IMR-90 (cell line): ENCODE data around the gene SV2C. TPM values are rescaled to one million over a fixed set of nuclear protein-coding genes. Genes with fewer than 3 reads are reported as not detected.

ENCODE experiments used
- ATAC-seq: fragments of 200-7000 bp; cut with Tn5 transposase; 2 replicates; pipeline ENCODE4 v1.9.1; 2020; ENCODE audit warnings: low read depth, mild to moderate bottlenecking, moderate library complexity
- BruUV-seq: library from RNA; stranded (reverse); fragments of 400-500 nt; replicated peaks from 2 replicates; lab custom pipeline; 2021; lab: Mats Ljungman, UMichigan
- CTCF ChIA-PET: fragments of 300-600 bp; formaldehyde crosslinking; extraction: SDS; loops from one replicate; lab custom pipeline; 2021; ENCODE audit warnings: antibody characterized with exemption; lab: Yijun Ruan, JAX
- POLR2A ChIA-PET: fragments of 300-600 bp; sonication (Branson Sonifier 250); formaldehyde crosslinking; loops from one replicate; lab custom pipeline; 2022; ENCODE audit warnings: antibody characterized with exemption; ENCODE audit not compliant: unreplicated experiment; lab: Charles Lee
- DNase-seq: peaks from one replicate; pipeline ENCODE4 v3.0.0; 2013
- H2AFZ ChIP-seq: replicated peaks from 2 replicates; pipeline ENCODE3; 2013; ENCODE audit warnings: low read length, mild to moderate bottlenecking; ENCODE audit not compliant: poor library complexity
- H2AK5ac ChIP-seq: 2 replicates; pipeline ENCODE4 v1.6.1; 2013; ENCODE audit warnings: low read depth, low read length, inconsistent platforms
- H2AK9ac ChIP-seq: replicated peaks from 2 replicates; pipeline ENCODE3; 2013; ENCODE audit warnings: mild to moderate bottlenecking, low read depth, low read length, moderate library complexity; ENCODE audit not compliant: poor library complexity
- H2BK120ac ChIP-seq: 2 replicates; pipeline ENCODE4 v1.6.1; 2013; ENCODE audit warnings: low read depth, low read length, inconsistent platforms
- H2BK15ac ChIP-seq: 3 replicates; pipeline ENCODE4 v1.6.1; 2013; ENCODE audit warnings: low read depth, low read length, inconsistent platforms
- H2BK20ac ChIP-seq: 2 replicates; pipeline ENCODE4 v1.6.1; 2013; ENCODE audit warnings: low read depth, mild to moderate bottlenecking, inconsistent platforms, low read length, moderate library complexity
- H2BK5ac ChIP-seq: 2 replicates; pipeline ENCODE4 v1.6.1; 2013; ENCODE audit warnings: mild to moderate bottlenecking, low read depth, low read length, inconsistent platforms; ENCODE audit not compliant: poor library complexity, severe bottlenecking
- H3K14ac ChIP-seq: replicated peaks from 2 replicates; pipeline ENCODE4 v1.6.1; 2013; ENCODE audit warnings: low read depth, low read length, inconsistent platforms
- H3K18ac ChIP-seq: 2 replicates; pipeline ENCODE4 v1.6.1; 2013; ENCODE audit warnings: low read depth, low read length, control low read depth
- H3K23ac ChIP-seq: 2 replicates; pipeline ENCODE4 v1.6.1; 2013; ENCODE audit warnings: low read depth, low read length, inconsistent platforms
- H3K27ac ChIP-seq: 2 replicates; pipeline ENCODE4 v1.5.1; 2013; ENCODE audit warnings: mild to moderate bottlenecking, control low read depth, low read length; ENCODE audit not compliant: insufficient read depth
- H3K27me3 ChIP-seq: 2 replicates; pipeline ENCODE4 v1.6.1; 2013; ENCODE audit warnings: low read length; ENCODE audit not compliant: control insufficient read depth, insufficient read depth
- H3K36me3 ChIP-seq: 2 replicates; pipeline ENCODE4 v1.6.1; 2013; ENCODE audit warnings: low read length, mixed read lengths; ENCODE audit not compliant: control insufficient read depth, insufficient read depth
- H3K4ac ChIP-seq: 2 replicates; pipeline ENCODE4 v1.6.1; 2013; ENCODE audit warnings: low read depth, low read length, inconsistent platforms
- H3K4me1 ChIP-seq: 2 replicates; pipeline ENCODE4 v1.6.1; 2013; ENCODE audit warnings: low read length, mixed read lengths; ENCODE audit not compliant: control insufficient read depth, insufficient read depth
- H3K4me2 ChIP-seq: 2 replicates; pipeline ENCODE4 v1.6.1; 2013; ENCODE audit warnings: low read depth, mild to moderate bottlenecking, control low read depth, low read length, moderate library complexity
- H3K4me3 ChIP-seq: 2 replicates; pipeline ENCODE4 v1.5.1; 2013; ENCODE audit warnings: low read depth, mild to moderate bottlenecking, control low read depth, low read length, moderate library complexity; ENCODE audit not compliant: insufficient read depth
- H3K56ac ChIP-seq: 2 replicates; pipeline ENCODE4 v1.6.1; 2013; ENCODE audit warnings: low read length, inconsistent platforms; ENCODE audit not compliant: insufficient read depth; ENCODE audit errors: extremely low read depth
- H3K79me1 ChIP-seq, 2 experiments: 2 replicates each; pipeline ENCODE4 v1.6.1; 2013; ENCODE audit warnings: low read length in 2 of 2, inconsistent platforms in 1 of 2, low read depth in 1 of 2
- H3K9ac ChIP-seq: 2 replicates; pipeline ENCODE4 v1.6.1; 2013; ENCODE audit warnings: low read depth, low read length, control low read depth
- H3K9me1 ChIP-seq: 2 replicates; pipeline ENCODE4 v1.6.1; 2013; ENCODE audit warnings: low read length, inconsistent platforms; ENCODE audit not compliant: insufficient read depth
- H3K9me3 ChIP-seq: 2 replicates; pipeline ENCODE4 v1.6.1; 2013; ENCODE audit warnings: low read length; ENCODE audit not compliant: control insufficient read depth, insufficient read depth
- H4K20me1 ChIP-seq: 2 replicates; pipeline ENCODE4 v1.6.1; 2013; ENCODE audit warnings: low read length, inconsistent platforms; ENCODE audit not compliant: insufficient read depth
- H4K5ac ChIP-seq: 2 replicates; pipeline ENCODE4 v1.6.1; 2013; ENCODE audit warnings: mild to moderate bottlenecking, low read depth, low read length, control low read depth
- H4K8ac ChIP-seq, 2 experiments: 2 replicates each; pipeline ENCODE4 v1.6.1; 2013; ENCODE audit warnings: low read depth in 2 of 2, low read length in 2 of 2, control low read depth in 1 of 2, inconsistent platforms in 1 of 2
- H4K91ac ChIP-seq: 2 replicates; pipeline ENCODE4 v1.6.1; 2013; ENCODE audit warnings: low read depth, low read length, inconsistent platforms; ENCODE audit not compliant: insufficient read depth
- CHD1 ChIP-seq: IDR thresholded peaks from 2 replicates; pipeline ENCODE4 v1.6.1; 2012; ENCODE audit warnings: low read depth, low read length, improper control_type of control experiment
- MAZ ChIP-seq: IDR thresholded peaks from 2 replicates; pipeline ENCODE4 v1.6.1; 2012; ENCODE audit warnings: low read depth, mild to moderate bottlenecking, low read length, improper control_type of control experiment, moderate library complexity, borderline replicate concordance
- NFE2L2 ChIP-seq: fragments of 150-350 bp; IDR thresholded peaks from 2 replicates; pipeline ENCODE4 v1.6.1; 2016; ENCODE audit warnings: low read depth, mild to moderate bottlenecking, low read length
- POLR2A ChIP-seq: IDR thresholded peaks from 2 replicates; pipeline ENCODE4 v1.6.1; 2012; ENCODE audit warnings: mild to moderate bottlenecking, low read depth, low read length
- WGBS, 2 experiments: methylation state at CpG; one replicate each; pipeline versions ENCODE4 v1.1.5 to v1.1.7; 2013; ENCODE audit warnings: missing lambda C conversion rate in 2 of 2; ENCODE audit not compliant: insufficient read length in 1 of 2; ENCODE audit errors: extremely low coverage in 2 of 2; 5-methylcytosine and 5-hydroxymethylcytosine counted together
- dilution Hi-C: fragments of 300-500 bp; cut with HindIII; formaldehyde crosslinking; loops from one replicate; pipeline ENCODE4 v1.14.3; 2018; ENCODE audit warnings: low sequenced_read_pairs; ENCODE audit not compliant: unreplicated experiment
- in situ Hi-C: fragments of 300-500 bp; cut with MboI; formaldehyde crosslinking; loops from 3 replicates; pipeline ENCODE4 v1.14.3; 2019; ENCODE audit warnings: low sequenced_read_pairs, inconsistent platforms, mixed read lengths
- intact Hi-C: fragments of 100-400 bp; cut with micrococcal nuclease; formaldehyde crosslinking; loops from 2 replicates; pipeline ENCODE4 v1.10.0; 2022
- polyA plus RNA-seq, 3 experiments: library from polyadenylated mRNA; depleted of rRNA; stranded (reverse); fragments of >200 nt; gene quantifications; 2 replicates each; pipeline ENCODE4 v1.2.3, GENCODE V29; 2012; ENCODE audit warnings: low replicate concordance in 1 of 3
- total RNA-seq: library from RNA; depleted of rRNA; stranded (reverse); fragments of >200 nt; gene quantifications from 2 replicates; pipeline ENCODE4 v1.2.3, GENCODE V29; 2012
- TF ChIP-seq, protein P1 (sequence below): conservative IDR thresholded peaks from 2 replicates; pipeline ENCODE4 v1.5.1; 2012; ENCODE audit warnings: mild to moderate bottlenecking, low read depth, low read length, improper control_type of control experiment
- TF ChIP-seq, protein P2 (sequence below): fragments of 150-350 bp; IDR thresholded peaks from 2 replicates; pipeline ENCODE4 v1.6.1; 2017; ENCODE audit warnings: mild to moderate bottlenecking, antibody characterized with exemption, low read length, low read depth

The SV2C gene
- total and polyA plus RNA-seq, 2 of the 4 experiments (the other 2 are of a cell fraction) = not detected

DNA sequence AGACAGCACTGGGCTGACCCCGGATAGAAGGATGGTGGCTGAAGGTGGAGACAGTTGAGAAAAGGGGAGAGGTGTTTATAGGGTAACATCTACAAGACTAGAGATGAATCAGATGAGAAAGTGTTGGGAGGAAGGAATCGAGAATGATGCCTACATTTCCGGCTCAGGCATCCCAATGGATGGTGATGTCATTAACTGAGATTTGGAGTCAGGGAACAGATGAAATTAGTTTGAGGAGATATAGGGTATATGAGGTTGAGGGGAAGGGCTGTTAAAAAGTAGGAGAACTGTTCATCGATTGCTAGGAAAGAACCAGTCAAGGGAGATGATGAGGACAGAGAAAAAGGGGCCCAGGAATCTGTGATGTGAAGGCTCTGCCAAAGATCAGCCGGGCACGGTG is 295.2 kb downstream of the SV2C start:
- POLR2A ChIA-PET = no interaction called here
- dilution Hi-C loops = no loop called here

More for the DNA sequence above, 295.2 kb downstream of the SV2C start:
- no peak overlapping the region for H3K4ac ChIP-seq
- H3K4me3 ChIP-seq = no peak overlapping the region
- no peak overlapping the region for H3K14ac ChIP-seq
- H4K91ac ChIP-seq = no peak overlapping the region
- H3K56ac ChIP-seq = no peak overlapping the region
- H3K4me2 ChIP-seq = no peak overlapping the region
- TF ChIP-seq NFE2L2 (no peak), POLR2A (no peak), CHD1 (no peak), MAZ (no peak)
- TF ChIP-seq, protein P1, sequence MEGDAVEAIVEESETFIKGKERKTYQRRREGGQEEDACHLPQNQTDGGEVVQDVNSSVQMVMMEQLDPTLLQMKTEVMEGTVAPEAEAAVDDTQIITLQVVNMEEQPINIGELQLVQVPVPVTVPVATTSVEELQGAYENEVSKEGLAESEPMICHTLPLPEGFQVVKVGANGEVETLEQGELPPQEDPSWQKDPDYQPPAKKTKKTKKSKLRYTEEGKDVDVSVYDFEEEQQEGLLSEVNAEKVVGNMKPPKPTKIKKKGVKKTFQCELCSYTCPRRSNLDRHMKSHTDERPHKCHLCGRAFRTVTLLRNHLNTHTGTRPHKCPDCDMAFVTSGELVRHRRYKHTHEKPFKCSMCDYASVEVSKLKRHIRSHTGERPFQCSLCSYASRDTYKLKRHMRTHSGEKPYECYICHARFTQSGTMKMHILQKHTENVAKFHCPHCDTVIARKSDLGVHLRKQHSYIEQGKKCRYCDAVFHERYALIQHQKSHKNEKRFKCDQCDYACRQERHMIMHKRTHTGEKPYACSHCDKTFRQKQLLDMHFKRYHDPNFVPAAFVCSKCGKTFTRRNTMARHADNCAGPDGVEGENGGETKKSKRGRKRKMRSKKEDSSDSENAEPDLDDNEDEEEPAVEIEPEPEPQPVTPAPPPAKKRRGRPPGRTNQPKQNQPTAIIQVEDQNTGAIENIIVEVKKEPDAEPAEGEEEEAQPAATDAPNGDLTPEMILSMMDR = no peak
- TF ChIP-seq, protein P2, sequence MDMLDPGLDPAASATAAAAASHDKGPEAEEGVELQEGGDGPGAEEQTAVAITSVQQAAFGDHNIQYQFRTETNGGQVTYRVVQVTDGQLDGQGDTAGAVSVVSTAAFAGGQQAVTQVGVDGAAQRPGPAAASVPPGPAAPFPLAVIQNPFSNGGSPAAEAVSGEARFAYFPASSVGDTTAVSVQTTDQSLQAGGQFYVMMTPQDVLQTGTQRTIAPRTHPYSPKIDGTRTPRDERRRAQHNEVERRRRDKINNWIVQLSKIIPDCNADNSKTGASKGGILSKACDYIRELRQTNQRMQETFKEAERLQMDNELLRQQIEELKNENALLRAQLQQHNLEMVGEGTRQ = no peak
- H3K27me3 ChIP-seq = peaks cover 1% of the 10 kb centered on the region; the same call in 1 of the 2 replicates
- H3K27ac ChIP-seq = no peak overlapping the region
- in situ Hi-C loops = no loop called here
- CTCF ChIA-PET = no interaction called here
- no peak overlapping the region for H2BK120ac ChIP-seq
- WGBS, 2 experiments = 86 to 100% methylated on average over 1 to 6 of the region's 6 CpGs
- no peak overlapping the region for H4K8ac ChIP-seq
- no peak overlapping the region for H2BK20ac ChIP-seq
- no peak overlapping the region for H4K5ac ChIP-seq
- H3K36me3 ChIP-seq = no peaks in the 10 kb centered on the region
- H2BK15ac ChIP-seq = no peak overlapping the region
- no peak overlapping the region for H2AK9ac ChIP-seq
- no peak overlapping the region for H3K23ac ChIP-seq
- H2AFZ ChIP-seq = no peak overlapping the region
- H3K9ac ChIP-seq = no peak overlapping the region
- no peaks in the 10 kb centered on the region for H3K9me3 ChIP-seq
- H3K79me1 ChIP-seq = no peaks in the 10 kb centered on the region
- no peak overlapping the region for H2AK5ac ChIP-seq
- no peaks in the 10 kb centered on the region for H4K20me1 ChIP-seq
- intact Hi-C loops = no loop called here
- BruUV-seq = no TSS peak
- no peak overlapping the region for H2BK5ac ChIP-seq
- ATAC-seq (no peak), DNase-seq (no peak)
- H3K18ac ChIP-seq = no peak overlapping the region
- no peaks in the 10 kb centered on the region for H3K9me1 ChIP-seq
- no peaks in the 10 kb centered on the region; the same call in 1 of the 2 replicates for H3K4me1 ChIP-seq
